Liver (tissue), 9 donors: ENCODE data around the gene NOSIP. TPM values are rescaled to one million over a fixed set of nuclear protein-coding genes. Genes with fewer than 3 reads are reported as not detected.

Source experiments
- DNase-seq: peaks from one replicate; pipeline ENCODE4 v3.0.0-alpha.2; 2017; ENCODE audit warnings: low spot score
- H3K27ac ChIP-seq, 2 donors: one replicate each; pipeline ENCODE4 v1.7.0; 2013; ENCODE audit warnings: inconsistent platforms in 2 of 2, low read length in 2 of 2, control low read depth in 1 of 2, low read depth in 1 of 2, mild to moderate bottlenecking in 1 of 2
- H3K27me3 ChIP-seq, 4 donors: one replicate each; pipeline versions ENCODE4 v1.6.1 to v1.7.0; 2013; ENCODE audit warnings: low read length in 3 of 4, inconsistent platforms in 1 of 4, mild to moderate bottlenecking in 1 of 4, moderate library complexity in 1 of 4; ENCODE audit not compliant: control insufficient read depth in 4 of 4, insufficient read depth in 4 of 4
- H3K36me3 ChIP-seq, 4 donors: one replicate each; pipeline versions ENCODE4 v1.6.1 to v1.7.0; 2013; ENCODE audit warnings: low read length in 3 of 4, mild to moderate bottlenecking in 3 of 4, low read depth in 1 of 4, moderate library complexity in 1 of 4; ENCODE audit not compliant: control insufficient read depth in 4 of 4, insufficient read depth in 3 of 4
- H3K4me1 ChIP-seq, 4 donors: one replicate each; pipeline versions ENCODE4 v1.6.1 to v1.7.0; 2013; ENCODE audit warnings: low read length in 3 of 4, mild to moderate bottlenecking in 3 of 4, moderate library complexity in 1 of 4; ENCODE audit not compliant: control insufficient read depth in 4 of 4, insufficient read depth in 4 of 4
- H3K4me3 ChIP-seq, 3 donors: one replicate each; pipeline versions ENCODE4 v1.6.1 to v1.7.0; 2013; ENCODE audit warnings: low read length in 3 of 3, control low read depth in 1 of 3, low read depth in 1 of 3, mild to moderate bottlenecking in 1 of 3
- H3K9ac ChIP-seq, 2 donors: one replicate each; pipeline ENCODE4 v1.7.0; 2013; ENCODE audit warnings: low read length in 2 of 2, mild to moderate bottlenecking in 2 of 2, moderate library complexity in 2 of 2, control low read depth in 1 of 2, low read depth in 1 of 2
- H3K9me3 ChIP-seq, 4 donors: one replicate each; pipeline versions ENCODE4 v1.6.1 to v1.7.0; 2013; ENCODE audit warnings: low read length in 3 of 4; ENCODE audit not compliant: control insufficient read depth in 4 of 4
- CTCF ChIP-seq: fragments of 150-350 bp; IDR thresholded peaks from 2 replicates; pipeline ENCODE4 v1.5.1; 2017; ENCODE audit warnings: improper control_type of control experiment, low read depth, low read length; ENCODE audit not compliant: missing input control
- EGR1 ChIP-seq, 2 donors: IDR thresholded peaks; 2 replicates each; pipeline ENCODE4 v1.6.1; 2016 to 2018; ENCODE audit warnings: antibody characterized with exemption in 2 of 2, low read depth in 2 of 2
- FOXA2 ChIP-seq: IDR thresholded peaks from 2 replicates; pipeline ENCODE4 v1.6.1; 2016; ENCODE audit warnings: antibody characterized with exemption
- GABPA ChIP-seq, 2 donors: IDR thresholded peaks in 1 of 2; conservative IDR thresholded peaks in 1 of 2; 2 replicates each; pipeline ENCODE4 v1.6.1; 2016; ENCODE audit warnings: antibody characterized with exemption in 2 of 2, mild to moderate bottlenecking in 1 of 2, moderate library complexity in 1 of 2
- HNF4A ChIP-seq, 2 donors: conservative IDR thresholded peaks; 2 replicates each; pipeline ENCODE4 v1.6.1; 2016; ENCODE audit warnings: antibody characterized with exemption in 2 of 2, mild to moderate bottlenecking in 2 of 2
- HNF4G ChIP-seq: IDR thresholded peaks from 2 replicates; pipeline ENCODE4 v1.6.1; 2016; ENCODE audit warnings: antibody characterized with exemption
- JUND ChIP-seq, 2 donors: IDR thresholded peaks; 2 replicates each; pipeline ENCODE4 v1.6.1; 2016; ENCODE audit warnings: antibody characterized with exemption in 2 of 2
- NR2F2 ChIP-seq: IDR thresholded peaks from 2 replicates; pipeline ENCODE4 v1.6.1; 2016; ENCODE audit warnings: antibody characterized with exemption
- RAD21 ChIP-seq, 2 donors: IDR thresholded peaks; 2 replicates each; pipeline ENCODE4 v1.6.1; 2016; ENCODE audit warnings: antibody characterized with exemption in 2 of 2, mild to moderate bottlenecking in 2 of 2
- RXRA ChIP-seq, 2 donors: IDR thresholded peaks; 2 replicates each; pipeline ENCODE4 v1.6.1; 2017 to 2018; ENCODE audit warnings: antibody characterized with exemption in 2 of 2, mild to moderate bottlenecking in 1 of 2
- TAF1 ChIP-seq: conservative IDR thresholded peaks from 2 replicates; pipeline ENCODE4 v1.6.1; 2016; ENCODE audit warnings: antibody characterized with exemption, mild to moderate bottlenecking
- YY1 ChIP-seq: IDR thresholded peaks from 2 replicates; pipeline ENCODE4 v1.6.1; 2016; ENCODE audit warnings: antibody characterized with exemption, mild to moderate bottlenecking
- ZBTB33 ChIP-seq: IDR thresholded peaks from 2 replicates; pipeline ENCODE4 v1.6.1; 2016; ENCODE audit warnings: antibody characterized with exemption
- WGBS: extraction: QIAGEN DNeasy Blood & Tissue Kit; methylation state at CpG from one replicate; pipeline ENCODE4 v1.1.7; 2013; 5-methylcytosine and 5-hydroxymethylcytosine counted together
- polyA plus RNA-seq, 2 donors: library from polyadenylated mRNA; stranded (reverse) in 1 of 2; unstranded in 1 of 2; fragments of 200-250 nt in 1 of 2; fragments of >200 nt in 1 of 2; fragmentation: Nextera tagmentation in 1 of 2; extraction: Ambion mirVana in 1 of 2; gene quantifications; one replicate each; pipeline versions ENCODE4 v1.2.1 to v1.2.3, GENCODE V29; 2013 to 2015
- total RNA-seq, 2 donors: library from RNA; depleted of rRNA; stranded (reverse); fragments of >200 nt; gene quantifications; one replicate each; pipeline ENCODE4 v1.2.3, GENCODE V29; 2014
- TF ChIP-seq, protein P1 (sequence below): IDR thresholded peaks from 2 replicates; pipeline ENCODE4 v1.6.1; 2016; ENCODE audit warnings: antibody characterized with exemption, mild to moderate bottlenecking
- TF ChIP-seq, protein P2 (sequence below): IDR thresholded peaks from 2 replicates; pipeline ENCODE4 v1.6.1; 2016; ENCODE audit warnings: antibody characterized with exemption
- donor health status: healthy.
- donor health status: healthy.
- donor health status: healthy.
- donor health status: healthy.
- donor health status: healthy.

Gene NOSIP
- total and polyA plus RNA-seq, 4 donors = 19.3 to 45.2 (median 30.5) TPM

GRCh38 chr19:49597703-49597974 lies 17.3 kb upstream of the NOSIP start:
- Histone ChIP-seq H3K27ac (no peak overlapping the region), H3K4me3 (no peak overlapping the region), H3K9me3 (no peaks in the 10 kb centered on the region), H3K36me3 (peaks cover 13 to 46% (median 20%) of the 10 kb centered on the region in 4 donors), H3K4me1 (peaks cover 0 to 3% (median under 1%) of the 10 kb centered on the region in 4 donors), H3K9ac (no peak overlapping the region), H3K27me3 (no peaks in the 10 kb centered on the region)
- WGBS = 97% methylated on average over 29 of the region's 29 CpGs
- DNase-seq = no peak
- no peak for TF ChIP-seq FOXA2
- no peak for TF ChIP-seq EGR1 (IDR thresholded peaks at IDR 0.05; ENCODE audit: low read depth in 2 of 2)
- TF ChIP-seq TAF1 = no peak
- TF ChIP-seq HNF4A (conservative IDR thresholded peaks at IDR 0.05) = no peak
- TF ChIP-seq YY1 = no peak
- no peak for TF ChIP-seq NR2F2
- no peak for TF ChIP-seq GABPA (IDR thresholded peaks at IDR 0.05 in 1 of 2, conservative IDR thresholded peaks at IDR 0.05 in 1 of 2)
- TF ChIP-seq JUND (IDR thresholded peaks at IDR 0.05) = no peak
- TF ChIP-seq CTCF = no peak
- TF ChIP-seq, protein P1, sequence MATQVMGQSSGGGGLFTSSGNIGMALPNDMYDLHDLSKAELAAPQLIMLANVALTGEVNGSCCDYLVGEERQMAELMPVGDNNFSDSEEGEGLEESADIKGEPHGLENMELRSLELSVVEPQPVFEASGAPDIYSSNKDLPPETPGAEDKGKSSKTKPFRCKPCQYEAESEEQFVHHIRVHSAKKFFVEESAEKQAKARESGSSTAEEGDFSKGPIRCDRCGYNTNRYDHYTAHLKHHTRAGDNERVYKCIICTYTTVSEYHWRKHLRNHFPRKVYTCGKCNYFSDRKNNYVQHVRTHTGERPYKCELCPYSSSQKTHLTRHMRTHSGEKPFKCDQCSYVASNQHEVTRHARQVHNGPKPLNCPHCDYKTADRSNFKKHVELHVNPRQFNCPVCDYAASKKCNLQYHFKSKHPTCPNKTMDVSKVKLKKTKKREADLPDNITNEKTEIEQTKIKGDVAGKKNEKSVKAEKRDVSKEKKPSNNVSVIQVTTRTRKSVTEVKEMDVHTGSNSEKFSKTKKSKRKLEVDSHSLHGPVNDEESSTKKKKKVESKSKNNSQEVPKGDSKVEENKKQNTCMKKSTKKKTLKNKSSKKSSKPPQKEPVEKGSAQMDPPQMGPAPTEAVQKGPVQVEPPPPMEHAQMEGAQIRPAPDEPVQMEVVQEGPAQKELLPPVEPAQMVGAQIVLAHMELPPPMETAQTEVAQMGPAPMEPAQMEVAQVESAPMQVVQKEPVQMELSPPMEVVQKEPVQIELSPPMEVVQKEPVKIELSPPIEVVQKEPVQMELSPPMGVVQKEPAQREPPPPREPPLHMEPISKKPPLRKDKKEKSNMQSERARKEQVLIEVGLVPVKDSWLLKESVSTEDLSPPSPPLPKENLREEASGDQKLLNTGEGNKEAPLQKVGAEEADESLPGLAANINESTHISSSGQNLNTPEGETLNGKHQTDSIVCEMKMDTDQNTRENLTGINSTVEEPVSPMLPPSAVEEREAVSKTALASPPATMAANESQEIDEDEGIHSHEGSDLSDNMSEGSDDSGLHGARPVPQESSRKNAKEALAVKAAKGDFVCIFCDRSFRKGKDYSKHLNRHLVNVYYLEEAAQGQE = no peak
- no peak for TF ChIP-seq HNF4G
- no peak for TF ChIP-seq RAD21 (IDR thresholded peaks at IDR 0.05)

DNA sequence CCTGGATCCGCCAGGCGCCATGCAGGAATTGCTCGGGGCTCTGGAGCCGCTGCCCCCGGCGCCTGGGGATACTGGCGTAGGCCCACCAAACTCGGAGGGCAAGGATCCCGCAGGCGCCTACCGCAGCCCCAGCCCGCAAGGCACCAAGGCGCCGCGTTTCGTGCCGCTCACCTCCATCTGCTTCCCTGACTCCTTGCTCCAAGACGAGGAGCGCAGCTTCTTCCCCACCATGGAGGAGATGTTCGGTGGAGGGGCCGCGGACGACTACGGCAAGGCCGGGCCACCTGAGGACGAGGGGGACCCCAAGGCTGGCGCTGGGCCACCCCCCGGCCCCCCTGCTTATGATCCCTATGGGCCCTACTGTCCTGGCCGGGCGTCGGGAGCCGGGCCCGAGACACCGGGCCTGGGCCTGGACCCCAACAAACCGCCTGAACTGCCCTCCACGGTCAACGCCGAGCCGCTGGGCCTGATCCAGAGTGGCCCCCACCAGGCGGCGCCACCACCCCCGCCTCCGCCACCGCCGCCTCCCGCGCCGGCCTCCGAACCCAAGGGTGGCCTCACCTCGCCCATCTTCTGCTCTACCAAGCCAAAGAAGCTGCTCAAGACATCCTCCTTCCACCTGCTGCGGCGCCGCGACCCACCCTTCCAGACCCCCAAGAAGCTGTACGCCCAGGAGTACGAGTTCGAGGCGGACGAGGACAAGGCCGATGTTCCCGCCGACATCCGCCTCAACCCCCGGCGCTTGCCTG lies 16.8 kb upstream of the NOSIP start:
- H3K27ac ChIP-seq = no peak overlapping the region
- H3K4me3 ChIP-seq = no peak overlapping the region
- H3K9me3 ChIP-seq = no peaks in the 10 kb centered on the region
- H3K9ac ChIP-seq = no peak overlapping the region
- peaks cover 12 to 44% (median 20%) of the 10 kb centered on the region in 4 donors for H3K36me3 ChIP-seq
- peaks cover 0 to 9% (median 5%) of the 10 kb centered on the region in 4 donors for H3K4me1 ChIP-seq
- DNase-seq = no peak
- H3K27me3 ChIP-seq = no peaks in the 10 kb centered on the region
- no peak for TF ChIP-seq YY1
- TF ChIP-seq TAF1 = no peak
- TF ChIP-seq CTCF = no peak
- TF ChIP-seq HNF4G = no peak
- no peak for TF ChIP-seq ZBTB33
- TF ChIP-seq, protein P1 = no peak
- TF ChIP-seq EGR1 (IDR thresholded peaks at IDR 0.05; ENCODE audit: low read depth in 2 of 2) = no peak
- TF ChIP-seq, protein P2, sequence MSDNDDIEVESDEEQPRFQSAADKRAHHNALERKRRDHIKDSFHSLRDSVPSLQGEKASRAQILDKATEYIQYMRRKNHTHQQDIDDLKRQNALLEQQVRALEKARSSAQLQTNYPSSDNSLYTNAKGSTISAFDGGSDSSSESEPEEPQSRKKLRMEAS = no peak
- TF ChIP-seq FOXA2 = no peak
- TF ChIP-seq RXRA (IDR thresholded peaks at IDR 0.05) = no peak
- 98% methylated on average over 65 of the region's 65 CpGs for whole genome bisulfite sequencing
